Suppressor macrophage (primary cell): ENCODE results near the gene KRTAP3-3.
"Not testable (repeated sequence)": the region's sequence is repeated elsewhere in the genome, so short reads cannot be mapped to it uniquely, and the experiment has no call there.

Experiments used
- DNase-seq, 4 experiments: peaks; one replicate each; pipeline ENCODE4 v3.0.0-alpha.2; 2020 to 2022
- total RNA-seq, 17 experiments: gene quantifications; one replicate each; lab custom pipeline; 2026; ENCODE audit warnings: mixed read lengths in 6 of 17, inconsistent platforms in 3 of 17; lab: John Stamatoyannopoulos, UW

The KRTAP3-3 gene
- 0 to 0.44 (median 0) reads per million in 17 experiments for total RNA-seq

GRCh38 chr17:40993839-40994238 lies at the start of gene KRTAP3-3:
Gene KRTAP3-3 (minus strand): TSS chr17:40994164. CDS start chr17:40994097, 67 bp downstream.
- no peak for DNase-seq

- DNase-seq, result no peak
Measured at GRCh38 chr17:41042953-41043352, 49.0 kb upstream of the KRTAP3-3 start.

GRCh38 chr17:41040783-41041571 lies 47.0 kb upstream of the KRTAP3-3 start, which contains the start of gene KRTAP1-1:
Gene KRTAP1-1 (minus strand): TSS chr17:41041450. CDS start chr17:41041397, 53 bp downstream.
- DNase-seq, result not testable (repeated sequence)

GRCh38 chr17:41037853-41038350 lies 43.9 kb upstream of the KRTAP3-3 start:
- DNase-seq, result no peak

GRCh38 chr17:41034346-41034935 lies 40.5 kb upstream of the KRTAP3-3 start, which contains the start of gene KRTAP1-3:
Gene KRTAP1-3 (minus strand): TSS chr17:41034874. CDS start chr17:41034821, 53 bp downstream.
- not testable (repeated sequence) for DNase-seq

GRCh38 chr17:41029633-41030245 lies 35.8 kb upstream of the KRTAP3-3 start, which contains the start of gene KRTAP1-4:
Gene KRTAP1-4 (minus strand): TSS chr17:41030195. CDS start chr17:41030078, 117 bp downstream.
- DNase-seq, result no peak

- DNase-seq, result no peak
Measured at GRCh38 chr17:41026715-41027471, 32.9 kb upstream of the KRTAP3-3 start, which contains the start of gene KRTAP1-5. Gene KRTAP1-5 (minus strand): TSS chr17:41027208. CDS start chr17:41027155, 53 bp downstream.

- no peak for DNase-seq
Measured at GRCh38 chr17:41024697-41025096, 30.7 kb upstream of the KRTAP3-3 start.

GRCh38 chr17:41020336-41020735 lies 26.4 kb upstream of the KRTAP3-3 start:
- no peak for DNase-seq

- DNase-seq, result no peak
Measured at GRCh38 chr17:41019415-41019814, 25.5 kb upstream of the KRTAP3-3 start.

- DNase-seq, result peak in 3 of 4 experiments; percentile 6 to 32 (median 15)
Measured at GRCh38 chr17:41018541-41018940, 24.6 kb upstream of the KRTAP3-3 start.

GRCh38 chr17:41016578-41017215 lies 22.7 kb upstream of the KRTAP3-3 start:
- no peak for DNase-seq

- no peak for DNase-seq
Measured at GRCh38 chr17:41015454-41015853, 21.5 kb upstream of the KRTAP3-3 start.

- DNase-seq, result no peak
Measured at GRCh38 chr17:41013606-41014005, 19.6 kb upstream of the KRTAP3-3 start.

GRCh38 chr17:41013181-41013580 lies 19.2 kb upstream of the KRTAP3-3 start:
- DNase-seq, result no peak

- no peak for DNase-seq
Measured at GRCh38 chr17:41012326-41013120, 18.6 kb upstream of the KRTAP3-3 start.

GRCh38 chr17:41010441-41010840 lies 16.5 kb upstream of the KRTAP3-3 start:
- DNase-seq, result no peak

GRCh38 chr17:41009936-41010335 lies 16.0 kb upstream of the KRTAP3-3 start:
- no peak for DNase-seq

- DNase-seq, result no peak
Measured at GRCh38 chr17:41009301-41009760, 15.4 kb upstream of the KRTAP3-3 start.

- DNase-seq, result no peak
Measured at GRCh38 chr17:41008811-41009210, 14.8 kb upstream of the KRTAP3-3 start, which contains the start of gene KRTAP3-1. Gene KRTAP3-1 (minus strand): TSS chr17:41009128. CDS start chr17:41009074, 54 bp downstream.
